ENCODE results near the gene FBRSL1.
"Not testable (repeated sequence)": the region's sequence is repeated elsewhere in the genome, so short reads cannot be mapped to it uniquely, and the experiment has no call there.

The FBRSL1 gene

DNA sequence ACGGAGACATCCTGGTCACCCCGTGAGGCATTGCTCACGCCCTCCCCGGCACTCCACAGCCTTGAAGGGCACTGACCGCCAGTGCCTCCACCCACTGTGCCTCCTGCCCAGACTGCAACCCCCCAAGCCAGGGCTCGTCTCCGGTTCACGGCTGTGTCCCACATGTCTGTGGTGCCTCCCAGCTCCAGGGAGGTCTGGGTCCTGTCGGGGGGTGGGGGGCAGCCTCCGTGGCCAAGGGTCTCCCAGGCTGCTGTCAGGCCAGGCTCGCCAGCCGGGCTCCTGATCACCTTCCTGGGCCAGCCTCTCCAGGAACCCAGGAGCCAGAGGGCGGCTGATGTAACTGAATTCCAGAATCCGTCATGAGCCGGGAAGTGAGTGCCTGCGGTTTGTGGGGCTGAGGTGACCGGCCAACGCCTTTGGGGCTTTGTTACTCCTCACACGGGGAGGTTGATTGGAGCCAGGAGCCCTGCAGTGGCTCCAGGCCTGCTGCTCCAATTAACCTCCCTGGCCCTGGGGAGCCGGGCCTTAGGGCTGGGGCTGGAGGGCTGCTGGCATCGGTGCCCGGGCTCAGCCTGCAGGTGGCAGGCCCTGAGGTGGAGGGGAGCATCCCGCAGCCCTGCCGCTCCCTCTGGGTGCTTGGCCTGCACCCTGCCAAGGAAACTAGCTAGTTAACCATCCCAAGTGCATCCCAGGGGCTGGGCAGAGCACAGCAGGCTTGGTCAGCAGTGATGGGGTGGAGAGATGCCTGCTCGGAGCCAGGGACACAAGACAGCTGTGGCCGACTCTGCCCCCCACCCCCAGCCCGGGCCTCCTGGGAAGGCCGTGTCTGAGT lies 36.4 kb upstream of the FBRSL1 start:
- DNase-seq (ENCODE audit: low read depth): peak; percentile 37

DNA sequence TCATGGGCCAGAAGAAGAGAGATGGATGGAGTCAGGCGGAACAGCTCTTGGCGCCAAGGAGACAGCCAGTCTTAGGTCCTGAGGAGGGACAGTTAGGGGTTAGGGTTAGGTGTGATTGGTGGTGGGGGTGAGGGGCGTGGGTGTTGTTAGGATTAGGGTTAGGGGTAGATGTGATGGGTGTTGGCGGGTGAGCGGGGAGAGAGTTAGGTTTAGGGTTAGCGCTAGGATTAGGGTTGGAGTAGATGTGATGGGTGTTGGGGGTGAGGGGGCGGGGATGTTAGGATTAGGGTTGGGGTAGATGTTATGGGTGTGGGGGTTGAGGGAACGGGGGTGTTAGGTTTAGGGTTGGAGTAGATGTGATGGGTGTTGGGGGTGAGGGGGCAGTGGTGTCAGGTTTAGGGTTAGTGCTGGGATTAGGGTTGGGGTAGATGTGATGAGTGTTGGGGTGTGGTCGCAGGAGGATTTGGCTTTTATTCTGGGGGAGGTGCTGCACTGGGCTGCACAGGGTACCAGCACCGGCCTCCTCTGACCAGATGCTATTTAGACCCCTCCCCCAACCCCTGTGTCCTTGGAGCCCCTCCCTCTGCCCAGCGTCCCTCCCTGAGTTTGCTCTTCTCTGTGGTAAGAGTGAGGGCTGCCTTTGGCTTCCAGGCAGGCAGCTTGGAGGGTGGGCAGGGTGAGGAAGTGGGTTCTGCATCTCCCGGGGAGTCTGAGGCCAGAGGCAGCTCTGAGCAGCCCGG lies 35.6 kb upstream of the FBRSL1 start:
- DNase-seq (ENCODE audit: low read depth): no peak

DNA sequence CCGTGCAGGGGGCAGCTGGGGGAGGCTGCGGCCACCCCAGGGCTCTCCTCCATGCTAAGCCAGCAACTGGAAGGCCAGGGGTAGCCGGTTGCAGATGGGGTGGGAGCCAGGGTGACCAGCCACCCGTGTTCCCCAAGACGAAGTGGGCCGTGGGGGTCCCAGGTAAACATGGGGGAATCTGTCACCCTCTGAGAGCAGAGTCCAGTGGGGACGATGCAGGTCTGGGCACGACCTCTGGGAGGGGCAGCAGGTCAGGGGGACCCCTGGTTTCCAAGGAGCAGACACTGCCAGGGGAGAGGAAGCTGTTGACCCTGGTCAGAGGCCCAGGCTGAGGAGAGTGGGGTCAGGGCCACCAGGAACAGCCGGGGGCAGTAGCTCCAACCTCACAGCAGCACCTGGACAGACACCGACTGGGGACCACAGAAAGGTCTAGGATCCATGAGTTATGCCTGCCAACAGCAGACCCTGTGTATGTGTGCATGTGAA lies 35.0 kb upstream of the FBRSL1 start:
- DNase-seq (ENCODE audit: low read depth): no peak

DNA sequence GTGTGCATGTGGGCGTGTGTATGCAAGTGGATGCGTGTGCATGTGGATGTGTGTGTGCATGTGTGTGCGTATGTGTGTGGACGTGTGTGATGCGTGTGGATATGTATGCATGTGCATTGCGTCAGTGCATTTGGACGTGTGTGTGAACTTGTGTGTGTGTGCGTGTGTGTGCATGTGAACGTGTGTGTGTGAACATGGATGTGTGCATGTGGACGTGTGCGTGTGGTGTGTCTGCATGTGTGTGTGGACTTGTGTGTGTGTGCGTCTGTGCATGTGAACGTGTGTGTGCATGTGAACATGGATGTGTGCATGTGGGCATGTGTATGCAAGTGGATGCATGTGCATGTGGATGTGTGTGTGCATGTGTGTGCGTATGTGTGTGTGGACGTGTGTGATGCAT lies 34.4 kb upstream of the FBRSL1 start:
- DNase-seq (ENCODE audit: low read depth): no peak

DNA sequence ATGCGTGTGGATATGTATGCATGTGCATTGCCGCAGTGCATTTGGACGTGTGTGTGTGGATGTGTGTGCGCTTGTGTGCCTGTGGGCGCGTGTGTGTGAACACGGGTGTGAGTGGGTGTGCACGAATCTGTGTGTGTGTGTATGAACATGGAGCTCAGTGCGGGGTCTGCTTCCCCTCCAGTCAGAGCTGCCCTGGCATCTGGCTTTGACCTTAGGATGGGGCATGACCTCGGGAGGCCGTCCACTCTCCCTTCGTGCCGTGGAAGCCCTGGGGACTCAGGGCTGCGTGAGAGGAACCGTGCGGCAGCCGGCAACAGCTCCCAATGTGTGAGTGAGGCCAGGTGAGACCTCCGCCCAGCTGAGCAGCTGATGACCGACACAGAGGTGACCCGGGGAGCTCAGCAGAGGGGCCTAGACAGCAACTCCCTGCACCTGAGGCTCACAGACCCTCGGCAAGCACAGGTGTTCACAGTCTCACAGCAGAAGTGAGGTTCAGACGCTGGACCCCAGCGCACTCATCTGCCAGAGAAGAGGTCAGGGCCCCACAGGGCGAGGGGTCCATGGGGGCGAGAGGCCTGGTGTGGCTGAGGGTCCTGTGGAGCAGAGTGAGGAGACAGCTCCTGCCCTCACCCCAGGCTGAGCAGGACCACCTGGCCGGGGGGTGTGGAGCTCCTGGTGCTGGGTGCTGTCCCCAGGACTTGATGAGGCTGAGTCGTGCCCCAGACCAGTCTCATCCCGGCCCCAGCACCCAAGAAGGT lies 33.6 kb upstream of the FBRSL1 start:
- DNase-seq (ENCODE audit: low read depth): no peak

DNA sequence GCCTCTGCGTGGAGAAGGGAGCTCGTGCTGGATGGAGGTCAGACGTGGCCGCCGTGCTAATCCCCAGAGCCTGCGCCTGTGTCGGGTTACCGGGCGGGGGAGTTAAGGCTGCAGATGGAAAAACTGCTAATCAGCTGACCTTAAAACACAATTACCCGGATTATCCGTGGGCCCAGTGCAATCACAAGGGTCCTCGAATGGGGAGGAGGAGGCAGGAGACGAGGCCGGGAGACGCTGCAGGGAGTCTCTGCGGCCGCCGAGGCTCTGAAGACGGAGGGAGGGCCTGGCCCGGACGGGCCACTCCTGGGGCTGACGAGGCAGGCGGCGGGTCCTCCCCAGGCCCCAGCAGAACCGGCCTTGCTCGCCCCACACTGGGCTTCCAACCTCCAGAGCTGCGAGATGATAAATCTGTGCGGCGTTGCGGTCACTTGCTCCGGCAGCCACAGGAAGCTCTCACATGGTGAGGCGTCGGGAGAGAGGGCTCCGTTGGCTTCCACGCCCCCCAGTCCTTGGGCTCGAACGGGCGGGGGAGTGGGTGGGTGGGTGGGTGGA lies 32.9 kb upstream of the FBRSL1 start:
- no peak for DNase-seq (ENCODE audit: low read depth)

DNA sequence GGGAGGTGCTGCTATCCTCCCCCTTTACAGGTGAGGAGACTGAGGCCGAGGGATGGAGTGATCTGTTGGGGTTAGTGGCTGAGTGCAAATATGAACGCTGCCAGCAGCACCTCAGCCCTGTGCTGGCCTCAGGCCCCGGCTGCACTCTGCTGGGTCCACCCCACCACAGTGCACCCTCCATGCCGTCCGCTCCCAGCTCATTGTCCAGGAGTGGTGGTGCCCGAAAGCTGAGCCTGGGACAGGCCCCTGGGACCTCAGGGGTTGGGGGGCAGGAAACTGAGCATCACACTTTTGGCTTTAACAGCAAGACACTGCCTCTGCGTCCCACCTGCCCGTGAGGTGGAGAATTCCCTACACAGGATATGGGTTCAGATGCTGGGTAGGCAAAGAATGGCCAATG lies 31.5 kb upstream of the FBRSL1 start:
- DNase-seq (ENCODE audit: low read depth): no peak

DNA sequence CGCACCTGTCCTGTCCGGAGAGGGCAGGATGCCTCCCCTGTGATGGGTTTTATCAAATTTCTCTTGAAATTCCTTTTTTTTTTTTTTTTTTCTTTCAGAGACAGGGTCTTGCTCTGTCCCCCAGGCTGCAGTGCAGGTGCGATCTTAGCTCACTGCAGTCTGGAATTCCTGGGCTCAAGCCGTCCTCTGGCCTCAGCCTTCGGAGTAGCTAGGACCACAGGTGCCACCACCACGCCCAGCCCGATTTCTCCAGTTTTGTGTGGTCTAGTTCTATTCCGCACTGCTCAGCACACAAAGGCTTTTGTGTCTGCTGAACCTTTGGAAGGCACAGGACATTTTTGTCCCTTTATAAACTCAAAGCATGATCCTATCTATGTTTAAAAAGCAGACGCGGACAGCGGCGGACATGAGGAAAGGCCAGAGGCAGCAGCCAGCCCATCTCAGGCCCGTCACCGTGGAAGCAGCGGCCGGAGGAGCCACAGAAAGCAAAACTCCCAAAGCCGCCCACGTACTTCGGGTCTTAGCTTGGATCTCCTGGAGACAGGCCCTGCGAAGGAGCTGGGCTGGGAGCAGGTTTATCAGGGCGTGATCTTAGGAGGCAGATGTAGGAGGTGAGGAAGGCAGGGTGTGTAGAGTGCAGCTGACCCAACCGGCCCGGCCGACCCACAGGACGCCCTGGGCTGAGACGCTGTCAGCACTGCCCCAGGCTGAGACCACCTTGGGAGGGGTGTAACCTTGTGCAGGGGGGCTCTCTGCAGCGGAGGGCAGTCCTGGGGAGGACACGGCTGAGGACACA lies 30.9 kb upstream of the FBRSL1 start:
- DNase-seq (ENCODE audit: low read depth): no peak

DNA sequence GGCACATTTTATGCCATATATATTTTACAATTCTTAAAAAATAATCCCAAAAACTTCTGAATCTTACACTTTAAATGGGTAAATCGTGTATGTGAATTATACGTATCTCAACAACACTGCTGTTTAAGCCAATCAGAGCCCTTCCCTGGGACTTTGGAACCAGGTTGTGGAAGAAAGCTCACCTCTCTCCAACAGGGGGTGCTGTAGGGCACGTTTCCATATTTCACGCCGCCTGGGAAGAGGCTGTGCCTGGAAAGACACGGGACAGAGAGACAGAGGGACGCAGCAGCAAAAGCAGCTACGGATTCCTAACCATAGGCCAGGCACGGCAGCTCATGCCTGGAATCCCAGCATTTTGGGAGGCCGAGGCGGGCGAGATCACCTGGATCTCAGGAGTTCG lies 29.4 kb upstream of the FBRSL1 start:
- DNase-seq (ENCODE audit: low read depth): no peak

DNA sequence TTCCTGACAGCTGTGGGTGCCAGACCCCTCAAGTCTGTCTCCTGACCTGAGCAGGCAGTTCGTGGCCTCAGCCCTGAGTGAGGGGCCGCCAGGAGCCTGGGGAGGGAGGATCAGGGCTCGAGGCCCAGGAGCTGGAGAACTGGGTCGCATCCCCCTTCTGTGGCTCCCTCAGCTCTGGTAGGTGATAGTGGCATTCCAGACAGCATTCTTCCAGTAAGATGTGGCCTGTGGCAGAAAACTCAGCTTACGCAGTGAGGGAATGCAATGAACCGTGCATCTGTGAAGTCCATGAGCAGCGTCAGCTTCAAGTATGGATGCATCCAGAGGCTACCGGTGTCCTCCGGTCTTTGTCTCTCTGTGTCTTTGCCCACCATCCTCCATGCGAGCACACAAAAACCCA lies 28.4 kb upstream of the FBRSL1 start:
- DNase-seq (ENCODE audit: low read depth): no peak

DNA sequence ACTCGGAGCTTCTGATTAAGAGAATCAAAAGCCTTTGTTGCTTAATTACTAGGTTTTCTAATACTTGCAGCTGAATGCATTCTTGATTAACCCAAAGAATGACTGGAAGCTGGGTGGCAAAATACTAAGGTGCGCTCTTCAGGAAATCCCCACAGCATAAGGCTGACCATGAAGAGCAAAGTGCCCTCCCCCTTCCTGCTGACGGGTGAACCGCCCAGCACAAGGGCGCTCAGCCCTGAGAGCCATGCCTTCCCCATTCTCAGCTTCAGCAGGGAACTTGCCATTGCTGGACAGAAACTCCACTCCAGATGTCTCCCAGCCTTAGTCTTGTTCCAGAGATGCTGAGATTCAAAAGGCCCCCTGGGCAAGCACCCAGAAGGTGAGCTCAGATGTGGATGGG lies 27.2 kb upstream of the FBRSL1 start:
- DNase-seq (ENCODE audit: low read depth): no peak

DNA sequence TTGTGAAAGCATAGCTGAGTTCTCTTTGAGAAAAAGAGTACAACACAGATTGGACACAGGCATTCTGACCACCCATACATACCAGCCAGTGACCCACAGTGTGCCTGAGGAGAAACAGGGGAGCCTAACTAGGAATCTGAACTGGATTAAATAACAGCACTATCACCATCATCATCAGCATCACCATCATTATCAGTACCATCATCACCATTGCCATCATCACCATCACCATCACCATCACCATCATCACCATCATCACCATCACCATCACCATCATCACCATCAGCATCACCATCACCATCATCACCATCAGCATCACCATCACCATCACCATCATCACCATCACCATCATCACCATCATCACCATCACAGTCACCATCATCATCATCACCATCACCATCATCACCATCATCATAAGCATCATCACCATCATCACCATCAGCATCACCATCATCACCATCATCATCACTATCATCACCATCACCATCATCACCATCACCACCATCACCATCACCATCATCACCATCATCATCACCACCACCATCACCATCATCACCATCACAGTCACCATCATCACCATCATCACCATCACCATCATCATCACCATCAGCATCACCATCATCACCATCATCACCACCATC lies 26.5 kb upstream of the FBRSL1 start:
- not testable (repeated sequence) for DNase-seq (ENCODE audit: low read depth)

DNA sequence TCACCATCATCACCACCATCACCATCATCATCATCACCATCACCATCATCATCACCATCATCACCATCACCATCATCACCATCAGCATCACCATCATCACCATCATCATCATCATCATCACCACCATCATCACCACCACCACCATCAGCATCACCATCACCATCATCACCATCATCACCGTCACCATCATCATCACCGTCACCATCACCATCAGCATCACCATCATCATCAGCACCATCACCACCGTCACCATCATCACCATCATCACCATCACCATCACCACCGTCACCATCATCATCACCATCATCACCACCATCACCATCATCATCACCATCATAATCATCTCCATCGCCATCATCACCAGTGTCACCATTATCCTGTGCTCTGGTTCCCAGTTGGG lies 25.6 kb upstream of the FBRSL1 start:
- not testable (repeated sequence) for DNase-seq (ENCODE audit: low read depth)

DNA sequence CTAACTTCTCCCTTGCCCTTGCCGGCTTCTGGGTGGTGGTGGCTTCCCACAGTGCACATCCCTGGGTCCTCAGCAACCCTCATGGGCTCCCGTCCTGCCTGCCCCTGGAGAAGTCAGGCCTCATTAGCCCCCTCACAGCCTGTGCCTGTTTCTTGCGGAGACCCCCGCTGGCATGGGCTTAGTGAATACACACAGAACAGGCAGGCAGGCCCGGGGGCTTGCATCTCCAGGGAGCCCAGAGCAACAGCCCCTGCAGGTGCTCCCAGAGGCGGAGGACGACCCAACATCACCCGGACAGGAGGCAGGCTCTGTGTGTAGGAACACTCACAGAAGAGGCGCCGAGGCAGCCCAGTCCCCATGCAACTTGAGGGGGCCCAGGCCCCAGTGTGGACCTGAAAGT lies 25.1 kb upstream of the FBRSL1 start:
- no peak for DNase-seq (ENCODE audit: low read depth)

DNA sequence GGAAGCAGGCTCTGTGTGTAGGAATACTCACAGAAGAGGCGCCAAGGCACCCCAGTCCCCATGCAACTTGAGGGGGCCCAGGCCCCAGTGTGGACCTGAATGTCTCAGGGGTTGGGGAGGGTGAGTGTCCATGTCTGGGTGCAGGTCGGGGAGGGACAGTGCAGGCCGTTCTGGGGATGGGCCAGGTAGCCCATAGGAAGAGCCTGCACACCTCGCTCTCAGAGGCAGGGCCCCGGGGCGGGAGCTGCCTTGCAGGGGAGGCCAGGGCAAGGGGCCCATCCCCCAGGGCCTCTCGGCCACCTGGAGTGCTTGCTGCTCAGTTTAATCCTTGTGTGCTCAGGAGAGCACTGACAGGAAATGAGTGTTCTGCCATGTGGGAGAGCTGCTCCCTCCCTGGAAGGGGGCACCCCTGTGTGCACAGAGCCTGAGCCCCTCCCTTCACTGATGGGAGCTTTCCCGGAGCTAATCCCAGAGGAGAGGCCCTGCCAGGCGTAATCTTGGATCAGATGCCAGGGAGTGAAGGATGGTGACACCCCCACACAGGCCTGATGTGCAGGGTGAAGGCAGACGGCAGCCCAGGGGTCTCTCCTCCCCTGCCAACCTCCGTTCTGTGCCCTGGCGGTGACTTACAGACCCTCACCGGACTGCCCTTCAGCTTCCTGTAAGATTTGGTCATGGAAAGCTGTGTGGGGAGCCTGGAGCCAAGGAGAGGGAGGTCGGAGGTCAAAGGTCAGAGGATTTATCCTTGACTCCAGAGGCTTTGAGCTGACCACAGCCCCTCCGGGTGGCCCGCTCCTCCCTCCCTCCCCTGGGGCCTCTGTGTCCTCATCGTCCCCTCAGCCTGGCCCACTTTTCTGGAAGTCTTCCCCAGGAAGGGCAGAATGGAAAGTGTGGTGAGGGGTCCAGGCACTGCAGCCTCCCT lies 24.4 kb upstream of the FBRSL1 start:
- no peak for DNase-seq (ENCODE audit: low read depth)

DNA sequence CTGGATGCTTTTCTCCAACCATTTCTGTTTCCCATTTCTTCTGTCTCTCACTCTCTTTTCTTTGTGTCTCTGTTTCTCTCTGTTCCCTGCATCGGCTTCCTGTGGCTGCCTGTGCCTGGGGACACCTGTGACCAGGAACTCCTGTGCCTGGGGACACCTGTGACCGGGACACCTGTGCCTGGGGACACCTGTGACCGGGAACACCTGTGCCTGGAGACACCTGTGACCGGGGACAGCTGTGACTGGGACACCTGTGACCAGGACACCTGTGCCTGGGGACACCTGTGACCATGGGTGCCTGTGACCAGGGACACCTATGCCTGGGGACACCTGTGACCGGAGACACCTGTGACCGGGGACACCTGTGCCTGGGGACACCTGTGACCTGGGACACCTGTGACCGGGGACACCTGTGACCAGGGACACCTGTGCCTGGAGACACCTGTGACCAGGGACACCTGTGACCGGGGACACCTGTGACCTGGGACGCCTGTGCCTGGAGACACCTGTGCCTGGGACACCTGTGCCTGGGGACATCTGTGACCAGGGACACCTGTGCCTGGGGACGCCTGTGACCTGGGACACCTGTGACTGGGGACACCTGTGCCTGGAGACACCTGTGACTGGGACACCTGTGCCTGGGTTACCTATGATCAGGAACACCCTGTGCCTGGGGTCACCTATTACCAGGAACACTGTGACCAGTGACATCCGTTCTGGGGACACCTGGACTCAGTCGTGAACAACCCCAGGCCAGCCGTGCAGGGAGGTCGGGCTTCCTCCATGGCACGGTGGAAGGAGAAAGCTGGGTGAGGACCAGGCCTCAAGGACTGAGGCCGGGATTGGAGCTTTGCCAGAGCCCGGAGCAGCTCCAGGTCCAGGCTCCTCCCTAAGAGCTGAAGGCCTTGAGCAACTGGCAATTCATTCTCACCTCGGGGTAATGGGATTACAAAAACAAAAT lies 23.4 kb upstream of the FBRSL1 start:
- no peak for DNase-seq (ENCODE audit: low read depth)

DNA sequence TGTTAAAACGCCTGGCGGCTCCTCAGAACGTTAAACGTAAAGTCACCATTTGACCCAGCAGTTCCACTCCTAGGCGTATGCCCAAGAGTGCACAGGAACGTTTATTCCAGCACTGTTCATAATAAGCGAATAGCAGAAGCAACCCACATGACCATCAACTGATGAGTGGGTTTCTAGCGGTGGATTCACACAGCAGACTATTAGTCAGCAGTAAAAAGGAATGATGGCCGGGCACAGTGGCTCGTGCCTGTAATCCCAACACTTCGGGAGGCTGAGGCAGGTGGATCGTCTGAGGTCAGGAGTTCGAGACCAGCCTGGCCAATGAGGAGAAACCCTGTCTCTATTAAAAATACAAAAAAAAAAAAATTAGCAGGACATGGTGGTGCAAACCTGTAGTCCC lies 22.4 kb upstream of the FBRSL1 start:
- no peak for DNase-seq (ENCODE audit: low read depth)

DNA sequence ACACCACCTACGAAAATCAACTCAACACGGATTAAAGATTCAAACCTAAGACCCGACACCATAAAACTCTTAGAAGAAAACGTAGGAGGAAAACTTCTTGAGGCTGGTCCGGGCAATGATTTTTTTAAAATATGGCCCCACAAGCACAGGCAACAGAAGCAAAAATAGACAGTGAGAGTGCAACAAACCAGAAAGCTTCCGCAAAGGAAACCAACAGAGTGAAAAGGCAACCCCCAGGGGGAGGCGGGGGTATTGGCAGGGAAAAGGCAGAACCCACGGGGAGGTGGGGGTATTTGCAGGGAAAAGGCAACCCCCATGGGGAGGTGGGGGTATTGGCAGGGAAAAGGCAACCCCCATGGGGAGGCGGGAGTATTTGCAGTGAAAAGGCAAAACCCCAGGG lies 20.5 kb upstream of the FBRSL1 start:
- DNase-seq (ENCODE audit: low read depth): no peak

DNA sequence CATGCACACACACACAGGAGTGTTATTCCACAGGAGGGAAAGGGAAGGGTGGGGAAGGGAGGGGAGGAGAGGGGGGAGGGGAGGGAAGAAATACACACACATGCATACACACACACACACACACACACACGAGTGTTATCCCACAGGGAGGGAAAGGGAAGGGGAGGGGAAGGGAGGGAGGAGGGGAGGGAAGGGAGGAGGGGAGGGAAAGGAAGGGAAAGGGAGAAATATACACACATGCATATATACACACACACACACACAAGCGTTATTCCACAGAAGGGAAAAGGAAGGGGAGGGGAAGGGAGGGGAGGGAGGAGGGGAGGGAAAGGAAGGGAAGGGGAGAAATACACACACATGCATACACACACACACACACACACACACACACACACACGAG lies 19.6 kb upstream of the FBRSL1 start:
- no peak for DNase-seq (ENCODE audit: low read depth)
